ENCODE data around the gene UBTF.

The UBTF gene

DNA sequence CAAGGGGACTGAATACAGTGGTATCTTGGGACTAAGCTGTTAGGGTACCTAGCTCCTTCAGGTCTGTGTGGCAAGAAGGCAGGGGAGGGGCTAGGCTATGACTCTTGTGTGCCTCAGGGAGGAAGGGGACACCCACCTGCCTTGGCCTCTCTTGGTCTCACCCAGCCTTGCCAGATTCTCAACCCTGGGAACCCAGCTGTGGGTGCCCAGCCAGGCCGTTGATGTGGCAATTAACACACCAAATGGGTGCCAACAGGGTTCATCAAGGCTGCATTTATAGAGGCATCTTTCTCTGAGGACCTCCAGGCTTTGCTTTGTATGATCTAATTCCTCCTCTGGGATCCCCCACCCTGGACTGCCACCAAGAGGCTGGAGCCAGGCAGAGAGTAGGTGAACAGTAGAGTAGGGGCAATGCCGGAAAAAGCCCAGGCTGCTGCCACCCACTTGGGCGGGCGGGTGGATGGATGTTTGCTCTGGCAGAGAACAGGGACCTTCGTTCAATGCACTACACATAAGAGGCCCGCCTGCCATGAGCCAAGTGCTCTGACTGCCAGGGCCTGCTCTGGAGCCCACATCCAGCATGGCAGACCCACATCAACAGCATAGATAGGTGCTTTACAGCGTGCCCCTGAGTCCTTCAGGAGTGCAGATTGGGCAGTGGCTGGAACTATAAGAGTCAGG, 52.2 kb downstream of the UBTF start:
- no peak for DNase-seq

DNA sequence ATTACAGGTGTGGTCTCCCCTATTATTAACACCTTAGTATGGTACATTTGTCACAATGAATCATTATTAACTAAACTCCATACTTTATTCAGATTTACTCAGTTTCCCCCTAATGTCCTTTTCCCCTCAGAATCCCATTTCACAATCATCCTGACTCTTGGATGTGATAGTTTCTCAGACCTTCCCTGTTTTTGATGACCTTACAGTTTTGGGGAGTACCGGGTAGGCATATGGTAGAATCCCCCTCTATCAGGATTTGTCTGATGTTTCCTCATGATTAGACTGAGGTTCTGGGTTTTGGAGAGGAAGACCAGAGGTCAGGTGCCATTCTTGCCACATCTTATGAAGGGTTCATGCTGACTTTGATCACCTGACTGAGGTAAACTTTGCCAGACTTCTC, 55.0 kb downstream of the UBTF start:
- no peak for DNase-seq

- no peak for DNase-seq
These were observed 59.8 kb downstream of the UBTF start for GRCh38 chr17:44159519-44160210.

GRCh38 chr17:44155488-44155887, 64.0 kb downstream of the UBTF start:
- no peak for DNase-seq
